Activated CD8-positive, alpha-beta T cell treated with anti-CD3 and anti-CD28 coated beads, Interleukin-2, amount 10 ng/mL, durations not matched to agents 7 days and 5 days (primary cell): Measurements from ENCODE around the gene PLD1. TPM values are rescaled to one million over a fixed set of nuclear protein-coding genes. Genes with fewer than 3 reads are reported as not detected.

Source experiments
- ATAC-seq: fragments of 150-1000 bp; cut with Tn5 transposase; one replicate; pipeline ENCODE4 v1.10.0; 2021; ENCODE audit warnings: moderate library complexity
- CTCF ChIA-PET: fragments of 350-600 bp; sonication (Branson Sonifier 250); formaldehyde crosslinking; loops from one replicate; lab custom pipeline; 2021; ENCODE audit warnings: antibody characterized with exemption; lab: Charles Lee
- POLR2A ChIA-PET: fragments of 350-600 bp; sonication (Branson Sonifier 250); formaldehyde crosslinking; loops from one replicate; lab custom pipeline; 2021; ENCODE audit warnings: antibody characterized with exemption; lab: Charles Lee
- DNase-seq: peaks from one replicate; pipeline ENCODE4 v3.0.0-alpha.2; 2020
- H3K27ac Mint-ChIP-seq: one replicate; pipeline ENCODE4 v1.8.0; 2021; ENCODE audit warnings: mild to moderate bottlenecking, mixed read lengths
- H3K27me3 Mint-ChIP-seq: one replicate; pipeline ENCODE4 v1.8.0; 2021; ENCODE audit warnings: low read depth, mixed read lengths
- H3K36me3 Mint-ChIP-seq: one replicate; pipeline ENCODE4 v1.8.0; 2021; ENCODE audit warnings: low read depth, mixed read lengths
- H3K4me1 Mint-ChIP-seq: one replicate; pipeline ENCODE4 v1.8.0; 2021; ENCODE audit warnings: low read depth, mixed read lengths
- H3K4me3 Mint-ChIP-seq: one replicate; pipeline ENCODE4 v1.8.0; 2021; ENCODE audit warnings: mild to moderate bottlenecking, mixed read lengths
- H3K9me3 Mint-ChIP-seq: one replicate; pipeline ENCODE4 v1.8.0; 2022; ENCODE audit warnings: mixed read lengths; ENCODE audit not compliant: insufficient read depth
- total RNA-seq, 2 experiments: library from RNA; stranded (reverse); gene quantifications; one replicate each; pipeline ENCODE4 v1.2.3, GENCODE V29; 2021

The PLD1 gene
- total RNA-seq, 2 experiments from 2014 or later = 0.29 to 1.1 TPM

GRCh38 chr3:171606151-171606751, 204.0 kb downstream of the PLD1 start:
- Mint-ChIP-seq H3K27me3 (peaks cover 10% of the 10 kb centered on the region), H3K9me3 (no peaks in the 10 kb centered on the region), H3K36me3 (no peaks in the 10 kb centered on the region), H3K27ac (no peak overlapping the region), H3K4me1 (no peaks in the 10 kb centered on the region), H3K4me3 (no peak overlapping the region)
- ChIA-PET POLR2A (no interaction called here), CTCF (no interaction called here)
- no peak for DNase-seq
- no peak for ATAC-seq

GRCh38 chr3:171604370-171604769, 205.9 kb downstream of the PLD1 start:
- ATAC-seq = no peak
- Mint-ChIP-seq H3K9me3 (no peaks in the 10 kb centered on the region), H3K27ac (no peak overlapping the region), H3K27me3 (peaks cover 13% of the 10 kb centered on the region), H3K36me3 (no peaks in the 10 kb centered on the region), H3K4me1 (no peaks in the 10 kb centered on the region), H3K4me3 (no peak overlapping the region)
- DNase-seq = no peak
- POLR2A ChIA-PET = no interaction called here
- CTCF ChIA-PET = interaction anchor here (1.1 to 1.8 kb wide), 2 partner anchors 10 to 38 kb away, joined by 3 to 6 read pairs; no protein-coding TSS in a partner anchor

- H3K36me3 Mint-ChIP-seq = no peaks in the 10 kb centered on the region
- H3K27me3 Mint-ChIP-seq = peaks cover 10% of the 10 kb centered on the region
- H3K27ac Mint-ChIP-seq = no peak overlapping the region
- no peak for DNase-seq
- H3K9me3 Mint-ChIP-seq = no peaks in the 10 kb centered on the region
- ChIA-PET CTCF (interaction anchor here (0.6 to 1.3 kb wide), 2 partner anchors 170 to 641 kb away, joined by 3 read pairs; no protein-coding TSS in a partner anchor), POLR2A (no interaction called here)
- H3K4me3 Mint-ChIP-seq = no peak overlapping the region
- H3K4me1 Mint-ChIP-seq = no peaks in the 10 kb centered on the region
- ATAC-seq = no peak
Observed at GRCh38 chr3:171602072-171602471, 208.2 kb downstream of the PLD1 start.

- H3K36me3 Mint-ChIP-seq = no peaks in the 10 kb centered on the region
- no peak overlapping the region for H3K4me3 Mint-ChIP-seq
- CTCF ChIA-PET = no interaction called here
- POLR2A ChIA-PET = no interaction called here
- no peak for ATAC-seq
- H3K27ac Mint-ChIP-seq = no peak overlapping the region
- H3K27me3 Mint-ChIP-seq = peaks cover 4% of the 10 kb centered on the region
- no peaks in the 10 kb centered on the region for H3K4me1 Mint-ChIP-seq
- no peak for DNase-seq
- no peaks in the 10 kb centered on the region for H3K9me3 Mint-ChIP-seq
Observed at GRCh38 chr3:171600030-171600429, 210.3 kb downstream of the PLD1 start.

GRCh38 chr3:171598990-171599389, 211.3 kb downstream of the PLD1 start:
- CTCF ChIA-PET = no interaction called here
- ATAC-seq (no peak), DNase-seq (no peak)
- Mint-ChIP-seq H3K36me3 (no peaks in the 10 kb centered on the region), H3K4me3 (no peak overlapping the region), H3K4me1 (no peaks in the 10 kb centered on the region), H3K27me3 (peaks cover 5% of the 10 kb centered on the region), H3K27ac (no peak overlapping the region), H3K9me3 (no peaks in the 10 kb centered on the region)
- POLR2A ChIA-PET = no interaction called here

- no peak overlapping the region for H3K4me3 Mint-ChIP-seq
- H3K27me3 Mint-ChIP-seq = peaks cover 9% of the 10 kb centered on the region
- ChIA-PET POLR2A (no interaction called here), CTCF (no interaction called here)
- no peaks in the 10 kb centered on the region for H3K9me3 Mint-ChIP-seq
- DNase-seq = no peak
- H3K4me1 Mint-ChIP-seq = no peaks in the 10 kb centered on the region
- no peak overlapping the region for H3K27ac Mint-ChIP-seq
- ATAC-seq = no peak
- H3K36me3 Mint-ChIP-seq = no peaks in the 10 kb centered on the region
Observed at GRCh38 chr3:171592786-171593185, 217.5 kb downstream of the PLD1 start.

GRCh38 chr3:171591070-171591469, 219.2 kb downstream of the PLD1 start:
- no peak for DNase-seq

GRCh38 chr3:171586274-171586673, 224.0 kb downstream of the PLD1 start:
- Mint-ChIP-seq H3K27ac (no peak overlapping the region), H3K9me3 (no peaks in the 10 kb centered on the region), H3K27me3 (peaks cover 16% of the 10 kb centered on the region), H3K4me3 (no peak overlapping the region), H3K36me3 (no peaks in the 10 kb centered on the region), H3K4me1 (no peaks in the 10 kb centered on the region)
- POLR2A ChIA-PET = no interaction called here
- CTCF ChIA-PET = no interaction called here
- no peak for DNase-seq
- no peak for ATAC-seq

More at GRCh38 chr3:171591070-171591469, 219.2 kb downstream of the PLD1 start:
- Mint-ChIP-seq H3K9me3 (no peaks in the 10 kb centered on the region), H3K27ac (no peak overlapping the region), H3K4me1 (no peaks in the 10 kb centered on the region), H3K27me3 (peaks cover 12% of the 10 kb centered on the region), H3K4me3 (no peak overlapping the region), H3K36me3 (no peaks in the 10 kb centered on the region)
- ATAC-seq = no peak
- POLR2A ChIA-PET = no interaction called here
- CTCF ChIA-PET = interaction anchor here (0.6 kb wide), 1 partner anchor 538 kb away, joined by 4 read pairs; no protein-coding TSS in a partner anchor

GRCh38 chr3:171585039-171585438, 225.2 kb downstream of the PLD1 start:
- peaks cover 13% of the 10 kb centered on the region for H3K27me3 Mint-ChIP-seq
- DNase-seq (no peak), ATAC-seq (no peak)
- CTCF ChIA-PET = no interaction called here
- H3K27ac Mint-ChIP-seq = no peak overlapping the region
- H3K9me3 Mint-ChIP-seq = no peaks in the 10 kb centered on the region
- H3K36me3 Mint-ChIP-seq = no peaks in the 10 kb centered on the region
- POLR2A ChIA-PET = no interaction called here
- no peaks in the 10 kb centered on the region for H3K4me1 Mint-ChIP-seq
- no peak overlapping the region for H3K4me3 Mint-ChIP-seq

GRCh38 chr3:171584100-171584499, 226.2 kb downstream of the PLD1 start:
- Mint-ChIP-seq H3K27ac (no peak overlapping the region), H3K4me1 (no peaks in the 10 kb centered on the region), H3K9me3 (no peaks in the 10 kb centered on the region), H3K36me3 (no peaks in the 10 kb centered on the region), H3K27me3 (peaks cover 13% of the 10 kb centered on the region), H3K4me3 (no peak overlapping the region)
- DNase-seq (no peak), ATAC-seq (no peak)
- CTCF ChIA-PET = no interaction called here
- POLR2A ChIA-PET = interaction anchor here (0.5 kb wide), 1 partner anchor 470 kb away, joined by 3 read pairs; no protein-coding TSS in a partner anchor

- H3K27me3 Mint-ChIP-seq = peaks cover 18% of the 10 kb centered on the region
- H3K4me3 Mint-ChIP-seq = no peak overlapping the region
- POLR2A ChIA-PET = no interaction called here
- no peaks in the 10 kb centered on the region for H3K9me3 Mint-ChIP-seq
- no peaks in the 10 kb centered on the region for H3K4me1 Mint-ChIP-seq
- CTCF ChIA-PET = interaction anchor here (0.5 to 2.6 kb wide), 7 partner anchors 9 to 767 kb away, joined by 3 to 11 read pairs (median 3); no protein-coding TSS in a partner anchor
- no peak for DNase-seq
- no peak for ATAC-seq
- H3K27ac Mint-ChIP-seq = no peak overlapping the region
- no peaks in the 10 kb centered on the region for H3K36me3 Mint-ChIP-seq
Observed at GRCh38 chr3:171574556-171575240, 235.6 kb downstream of the PLD1 start.

GRCh38 chr3:171569571-171570132, 240.6 kb downstream of the PLD1 start:
- no peak overlapping the region for H3K4me3 Mint-ChIP-seq
- DNase-seq (no peak), ATAC-seq (no peak)
- H3K9me3 Mint-ChIP-seq = no peaks in the 10 kb centered on the region
- CTCF ChIA-PET = no interaction called here
- no peak overlapping the region for H3K27ac Mint-ChIP-seq
- H3K4me1 Mint-ChIP-seq = peaks cover 7% of the 10 kb centered on the region
- POLR2A ChIA-PET = no interaction called here
- peaks cover 17% of the 10 kb centered on the region for H3K27me3 Mint-ChIP-seq
- H3K36me3 Mint-ChIP-seq = no peaks in the 10 kb centered on the region
